Activated CD4-positive, alpha-beta T cell treated with anti-CD3 and anti-CD28 coated beads, Interleukin-2, amount 50 U/mL, for 24 hours (primary cell): Measurements from ENCODE around the gene FBLN1.

Experiments
- DNase-seq, 2 donors: peaks; one replicate each; pipeline ENCODE4 v3.0.0-alpha.2; 2020; ENCODE audit warnings: low read depth in 1 of 2, low spot score in 1 of 2

Gene FBLN1

DNA sequence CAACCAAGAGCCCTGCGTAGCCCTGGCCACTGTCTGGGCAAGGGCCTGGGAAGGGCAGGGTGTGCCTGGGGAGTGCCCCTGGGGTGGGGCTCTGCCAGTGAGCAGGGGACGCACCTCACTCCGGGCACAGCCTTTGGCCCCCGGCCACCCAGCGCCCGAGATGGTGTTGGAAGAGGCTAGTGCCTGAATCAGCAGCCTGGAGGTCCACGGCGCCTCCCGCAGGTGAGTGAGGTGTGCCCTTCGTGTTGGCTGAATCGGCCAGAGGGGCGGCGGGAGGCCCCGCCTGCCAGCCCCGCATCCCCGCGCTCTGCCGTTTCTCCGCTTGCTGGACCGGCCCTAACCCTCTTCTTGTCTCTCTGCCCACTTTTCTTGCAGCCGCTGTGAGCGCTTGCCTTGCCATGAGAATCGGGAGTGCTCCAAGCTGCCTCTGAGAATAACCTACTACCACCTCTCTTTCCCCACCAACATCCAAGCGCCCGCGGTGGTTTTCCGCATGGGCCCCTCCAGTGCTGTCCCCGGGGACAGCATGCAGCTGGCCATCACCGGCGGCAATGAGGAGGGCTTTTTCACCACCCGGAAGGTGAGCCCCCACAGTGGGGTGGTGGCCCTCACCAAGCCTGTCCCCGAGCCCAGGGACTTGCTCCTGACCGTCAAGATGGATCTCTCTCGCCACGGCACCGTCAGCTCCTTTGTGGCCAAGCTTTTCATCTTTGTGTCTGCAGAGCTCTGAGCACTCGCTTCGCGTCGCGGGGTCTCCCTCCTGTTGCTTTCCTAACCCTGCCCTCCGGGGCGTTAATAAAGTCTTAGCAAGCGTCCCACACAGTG is 60.1 kb downstream of the FBLN1 start:
- DNase-seq, result no peak

DNA sequence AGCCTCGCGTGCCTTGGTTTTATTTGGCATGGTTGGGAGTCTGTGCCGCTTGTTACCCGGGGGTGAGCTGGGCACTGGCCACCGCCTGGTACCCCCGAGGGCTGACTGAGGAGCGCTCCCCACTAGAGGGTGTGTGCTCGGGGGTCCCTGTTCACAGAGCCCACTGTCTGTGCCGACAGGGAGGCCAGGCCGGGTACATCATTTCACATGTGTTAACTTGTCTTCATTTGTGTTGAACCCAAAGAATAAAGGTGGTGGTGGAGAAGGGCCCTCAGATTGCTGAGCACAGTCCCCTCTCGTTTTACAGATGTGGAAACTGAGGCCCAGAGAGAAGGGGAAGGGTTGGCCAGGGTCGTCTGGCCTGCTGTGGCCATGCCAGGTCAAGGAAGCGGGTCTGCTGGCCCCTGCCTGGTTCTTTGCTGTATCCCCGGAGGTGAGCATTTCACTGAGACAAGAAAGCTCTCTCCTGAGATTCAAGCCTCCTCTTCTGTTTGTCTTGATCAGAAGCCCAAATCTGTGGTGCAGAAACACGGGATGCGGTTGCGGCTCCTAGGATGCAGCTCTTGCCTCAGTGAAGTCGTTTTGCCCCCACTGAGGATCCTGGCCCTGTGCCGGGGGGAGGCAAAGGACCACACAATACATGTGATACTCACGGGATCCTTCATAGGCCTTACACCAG is 60.8 kb downstream of the FBLN1 start:
- DNase-seq, result no peak

DNA sequence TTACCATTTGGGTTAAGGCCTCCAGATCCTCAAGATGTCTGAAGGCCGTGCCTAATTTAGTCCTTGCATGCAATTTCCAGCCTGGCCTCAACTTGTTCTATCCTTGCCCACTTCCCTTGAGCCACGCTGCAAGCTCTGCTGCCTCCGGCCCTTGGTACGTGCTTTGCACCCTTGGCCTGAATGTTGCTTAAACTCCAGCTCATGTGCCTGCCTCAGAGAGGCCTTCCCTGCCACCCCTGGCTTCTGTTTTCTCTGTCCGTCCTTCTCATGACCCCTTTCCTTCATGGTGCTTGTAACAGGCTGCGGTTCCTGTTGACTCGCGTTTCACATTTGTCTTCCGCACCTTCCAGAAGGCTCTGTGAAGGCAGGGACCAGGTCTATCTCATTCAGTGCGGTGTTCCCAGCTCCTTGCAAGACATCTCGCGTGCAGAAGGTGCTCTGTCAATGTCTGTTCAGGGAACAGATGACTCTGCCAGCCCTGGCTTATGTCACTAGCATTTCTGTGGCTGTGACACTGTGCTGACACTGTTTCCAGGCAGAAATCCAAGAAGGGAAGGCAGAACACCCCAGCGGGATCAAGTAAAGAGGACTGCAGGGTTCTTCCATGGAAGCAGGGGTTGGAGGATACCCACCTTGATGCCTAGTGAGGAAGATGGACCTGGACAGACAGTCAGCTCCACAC is 61.8 kb downstream of the FBLN1 start:
- DNase-seq, result no peak

GRCh38 chr22:45565171-45565570 is 62.5 kb downstream of the FBLN1 start:
- DNase-seq, result no peak

DNA sequence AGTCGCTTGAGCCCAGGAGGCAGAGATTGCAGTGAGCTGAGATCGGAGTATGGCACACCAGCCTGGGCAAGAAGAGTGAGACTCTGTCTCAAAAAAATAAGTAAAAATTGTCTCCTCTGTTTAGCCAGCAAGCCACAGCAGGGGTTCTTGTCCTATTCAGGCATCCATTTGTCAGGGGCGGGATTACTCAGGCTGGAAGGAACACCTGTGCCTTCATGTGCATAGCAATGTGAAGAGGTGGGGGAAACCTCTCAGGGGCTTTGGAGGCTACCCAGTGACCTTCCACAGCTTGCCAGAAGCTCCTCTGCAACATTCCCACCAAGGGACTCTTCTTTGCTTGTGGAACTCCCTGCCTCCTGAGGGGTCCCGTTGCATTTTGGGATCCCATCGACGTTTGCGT is 63.3 kb downstream of the FBLN1 start:
- DNase-seq, result no peak

DNA sequence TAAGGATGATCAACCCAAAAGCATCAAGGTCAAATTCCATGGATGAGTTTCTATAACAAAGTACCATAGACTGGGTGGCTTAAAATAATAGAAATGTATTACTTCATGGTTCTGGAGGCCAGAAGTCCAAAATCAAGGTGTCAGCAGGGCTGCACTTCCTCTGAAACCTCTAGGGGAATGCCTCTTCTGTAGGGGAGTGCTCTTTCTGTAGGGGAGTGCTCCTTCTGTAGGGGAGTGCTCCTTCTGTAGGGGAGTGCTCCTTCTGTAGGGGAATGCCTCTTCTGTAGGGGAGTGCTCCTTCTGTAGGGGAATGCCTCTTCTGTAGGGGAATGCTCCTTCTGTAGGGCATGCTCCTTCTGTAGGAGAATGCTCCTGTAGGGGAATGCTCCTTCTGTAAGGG is 65.5 kb downstream of the FBLN1 start:
- DNase-seq, result no peak

- DNase-seq, result no peak
These were observed 68.4 kb downstream of the FBLN1 start for GRCh38 chr22:45571089-45571488.

- no peak for DNase-seq
These were observed 69.8 kb downstream of the FBLN1 start for GRCh38 chr22:45572444-45572843.

DNA sequence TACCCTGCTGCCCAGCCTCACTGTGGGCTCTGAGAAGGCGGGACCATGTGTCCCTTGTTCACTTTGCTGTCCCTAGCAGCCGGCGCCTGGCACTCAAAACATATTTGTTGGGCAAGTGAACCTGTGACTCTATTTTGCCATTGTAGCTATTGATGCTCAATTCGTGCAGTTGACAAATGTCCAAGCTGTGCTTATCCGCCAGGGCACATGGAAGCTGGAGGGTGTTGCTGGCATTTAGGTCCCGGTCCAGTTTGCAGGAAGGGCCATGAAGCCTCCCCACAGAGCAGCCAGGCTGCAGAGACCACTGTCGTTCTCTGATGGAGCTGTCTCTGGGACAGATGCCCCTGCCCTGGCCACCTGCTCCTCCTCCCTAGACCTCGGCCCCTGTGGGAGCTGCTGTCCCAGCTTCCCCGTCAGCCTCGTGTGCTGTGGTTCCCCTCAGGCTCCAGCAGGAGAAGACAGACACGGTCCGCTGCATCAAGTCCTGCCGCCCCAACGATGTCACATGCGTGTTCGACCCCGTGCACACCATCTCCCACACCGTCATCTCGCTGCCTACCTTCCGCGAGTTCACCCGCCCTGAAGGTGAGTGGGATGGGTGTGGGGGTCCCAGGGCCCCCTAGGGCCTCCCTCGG is 71.5 kb downstream of the FBLN1 start:
- no peak for DNase-seq

DNA sequence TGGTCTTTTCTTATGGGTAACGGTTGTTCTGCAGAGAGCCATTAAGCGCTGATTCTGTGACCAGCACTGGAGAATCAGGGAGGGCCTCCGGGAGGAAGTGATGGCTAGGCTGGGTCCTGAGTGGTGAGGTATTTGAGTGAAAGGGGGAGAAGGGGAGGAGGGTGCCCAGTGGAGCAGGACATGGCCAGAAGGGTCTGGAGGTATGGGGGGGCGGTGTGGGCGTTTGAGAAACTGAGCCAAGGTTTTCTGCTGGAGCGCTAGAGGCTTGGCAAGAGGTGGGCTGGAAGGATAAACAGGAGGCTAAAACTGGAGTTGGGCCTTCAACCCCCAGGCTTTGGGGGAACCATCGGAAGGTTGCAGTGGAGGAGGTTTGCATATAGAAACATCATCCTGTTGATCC is 72.5 kb downstream of the FBLN1 start:
- no peak for DNase-seq

DNA sequence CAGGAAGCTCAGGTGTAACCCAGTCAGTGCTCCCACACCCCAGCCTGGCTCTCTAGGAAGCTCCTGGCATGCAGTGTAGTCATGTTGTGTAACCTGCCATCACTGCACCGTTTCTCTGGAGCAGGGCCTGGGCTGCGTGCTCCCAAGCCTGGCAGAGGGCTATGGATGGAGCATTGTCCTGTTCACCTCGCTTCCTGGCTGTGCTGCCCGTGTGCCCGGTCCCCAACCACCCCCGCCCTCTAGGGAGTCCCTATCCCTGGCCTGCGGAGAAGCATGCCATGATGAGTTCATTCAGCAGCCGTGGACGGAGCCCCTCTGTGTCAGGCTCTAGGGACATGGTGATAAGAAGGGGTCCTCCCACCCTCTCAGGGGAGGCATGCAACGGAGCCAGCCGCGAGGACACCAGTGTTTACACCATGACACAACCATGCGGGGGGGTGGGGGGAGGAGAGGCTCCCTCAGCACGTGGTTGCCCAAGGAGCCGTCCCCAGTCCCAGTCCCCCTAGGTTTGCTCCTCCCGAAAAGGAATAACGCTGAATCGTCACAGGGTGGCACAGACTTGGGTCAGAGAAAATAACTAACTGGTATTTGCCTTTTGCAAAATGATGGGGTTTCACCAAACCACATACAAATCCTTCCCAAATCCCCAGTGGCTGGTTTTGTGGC is 73.1 kb downstream of the FBLN1 start:
- DNase-seq, result no peak

DNA sequence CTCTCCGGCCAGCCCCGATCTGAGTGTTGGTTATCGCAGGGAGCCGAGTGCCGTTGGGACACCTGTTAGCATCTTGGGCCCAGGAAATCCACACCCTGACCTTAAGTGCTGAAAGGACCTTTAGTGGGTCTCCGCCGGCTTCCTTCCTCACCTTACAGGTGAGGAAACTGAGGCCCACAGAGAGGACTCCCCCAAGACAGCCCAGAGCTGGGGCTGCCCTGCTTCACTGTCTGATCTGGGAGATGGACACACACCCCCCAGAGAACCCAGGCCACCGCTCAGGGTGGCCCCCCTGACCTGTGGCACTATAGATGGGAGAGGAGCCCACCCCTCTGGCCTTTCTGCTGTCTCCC is 73.6 kb downstream of the FBLN1 start:
- no peak for DNase-seq

DNA sequence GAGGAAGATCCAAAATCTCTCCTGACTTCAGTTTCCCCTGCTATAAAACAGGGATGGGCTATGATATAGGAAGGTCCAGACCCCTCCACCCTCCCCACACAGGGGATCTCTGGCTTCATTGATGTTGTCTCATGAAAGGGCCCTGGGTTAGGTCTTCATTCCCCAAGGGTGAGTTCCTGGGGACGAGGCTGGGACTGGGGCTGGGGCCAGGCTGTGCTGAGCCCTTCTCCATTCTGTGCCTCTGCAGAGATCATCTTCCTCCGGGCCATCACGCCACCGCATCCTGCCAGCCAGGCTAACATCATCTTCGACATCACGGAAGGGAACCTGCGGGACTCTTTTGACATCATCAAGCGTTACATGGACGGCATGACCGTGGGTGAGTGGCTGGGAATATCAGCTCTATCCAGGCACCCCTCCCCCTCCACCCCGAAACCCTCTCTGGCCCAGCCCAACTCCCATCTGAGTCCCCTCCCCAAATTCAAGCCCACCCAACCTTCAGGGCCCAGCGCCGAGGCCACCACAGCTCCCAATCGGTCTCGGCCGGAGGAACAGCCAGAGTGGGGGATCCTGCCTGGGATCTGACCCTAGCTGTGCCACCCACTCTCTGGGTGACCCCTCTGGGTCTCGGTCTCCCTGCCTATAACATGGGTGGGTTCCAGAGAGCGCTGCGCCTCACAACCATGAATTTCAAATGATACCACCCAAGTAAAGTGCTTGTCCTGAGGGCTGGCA is 74.2 kb downstream of the FBLN1 start:
- DNase-seq, result no peak

GRCh38 chr22:45577746-45578523 is 75.3 kb downstream of the FBLN1 start:
- peak; percentile 66 to 67 for DNase-seq

DNA sequence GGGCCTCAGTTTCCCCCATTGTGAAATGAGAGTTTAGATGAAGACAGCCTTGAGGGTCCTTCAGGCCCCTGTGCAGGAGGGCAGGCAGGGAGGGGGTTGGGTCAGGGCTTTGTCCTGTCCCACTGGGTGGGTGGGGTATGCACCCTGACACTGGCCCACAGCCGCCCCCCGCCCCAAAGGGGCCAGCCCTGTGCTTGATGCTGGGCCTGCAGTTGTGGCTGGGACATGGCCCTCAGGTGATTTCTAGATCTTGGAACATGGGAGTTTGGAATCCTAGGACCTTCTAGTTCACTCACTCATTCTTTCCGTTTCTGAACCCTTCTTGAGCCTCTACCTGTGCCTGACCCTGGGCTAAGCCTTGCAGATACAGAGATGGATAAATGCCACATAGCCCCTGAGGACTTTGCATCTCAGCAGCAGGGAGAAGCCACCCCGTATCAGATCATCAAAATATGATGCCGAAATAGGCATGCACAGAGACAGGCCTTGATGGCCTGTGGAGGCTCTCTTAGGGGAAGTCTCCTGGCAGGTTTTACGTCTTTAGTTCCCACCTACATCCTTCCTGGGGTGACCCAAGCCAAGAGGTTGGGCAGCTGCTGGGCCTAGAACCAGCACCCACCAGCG is 76.0 kb downstream of the FBLN1 start:
- DNase-seq, result no peak

GRCh38 chr22:45579306-45579705 is 76.6 kb downstream of the FBLN1 start:
- DNase-seq, result no peak

GRCh38 chr22:45579806-45580725 is 77.4 kb downstream of the FBLN1 start:
- no peak for DNase-seq

GRCh38 chr22:45580726-45581381 is 78.2 kb downstream of the FBLN1 start:
- DNase-seq, result no peak
